Posterior cingulate gyrus (tissue), 11 donors: ENCODE data around the gene SGK1.
"Not testable (repeated sequence)": the region's sequence is repeated elsewhere in the genome, so short reads cannot be mapped to it uniquely, and the experiment has no call there.

ENCODE experiments used
- DNase-seq, 10 donors: peaks; one replicate each; pipeline versions ENCODE4 v3.0.0 to v3.0.0-alpha.2; 2020 to 2021; ENCODE audit warnings: mixed read lengths in 3 of 10
- intact Hi-C: fragments of 100-400 bp; cut with DNase I; formaldehyde crosslinking; loops from one replicate; pipeline ENCODE4 v1.15.1; 2023

Gene SGK1

DNA sequence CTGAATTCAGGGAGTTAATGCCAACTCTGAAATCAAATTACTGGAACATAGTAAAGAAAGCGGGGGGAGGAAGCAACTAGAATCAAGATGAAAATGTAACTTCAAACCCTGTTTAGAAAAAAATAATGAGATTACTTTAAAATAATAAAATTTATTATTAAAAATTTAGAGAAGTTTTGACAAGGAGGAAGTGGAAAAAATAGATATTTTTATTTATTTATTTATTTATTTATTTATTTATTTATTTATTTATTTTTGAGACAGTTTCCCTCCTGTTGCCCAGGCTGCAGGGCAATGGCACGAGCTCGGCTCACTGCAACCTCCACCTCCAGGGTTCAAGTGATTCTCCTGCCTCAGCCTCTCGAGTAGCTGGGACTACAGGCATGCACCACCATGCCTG is 82.6 kb downstream of the SGK1 start:
- intact Hi-C loops, result not testable (repeated sequence)

DNA sequence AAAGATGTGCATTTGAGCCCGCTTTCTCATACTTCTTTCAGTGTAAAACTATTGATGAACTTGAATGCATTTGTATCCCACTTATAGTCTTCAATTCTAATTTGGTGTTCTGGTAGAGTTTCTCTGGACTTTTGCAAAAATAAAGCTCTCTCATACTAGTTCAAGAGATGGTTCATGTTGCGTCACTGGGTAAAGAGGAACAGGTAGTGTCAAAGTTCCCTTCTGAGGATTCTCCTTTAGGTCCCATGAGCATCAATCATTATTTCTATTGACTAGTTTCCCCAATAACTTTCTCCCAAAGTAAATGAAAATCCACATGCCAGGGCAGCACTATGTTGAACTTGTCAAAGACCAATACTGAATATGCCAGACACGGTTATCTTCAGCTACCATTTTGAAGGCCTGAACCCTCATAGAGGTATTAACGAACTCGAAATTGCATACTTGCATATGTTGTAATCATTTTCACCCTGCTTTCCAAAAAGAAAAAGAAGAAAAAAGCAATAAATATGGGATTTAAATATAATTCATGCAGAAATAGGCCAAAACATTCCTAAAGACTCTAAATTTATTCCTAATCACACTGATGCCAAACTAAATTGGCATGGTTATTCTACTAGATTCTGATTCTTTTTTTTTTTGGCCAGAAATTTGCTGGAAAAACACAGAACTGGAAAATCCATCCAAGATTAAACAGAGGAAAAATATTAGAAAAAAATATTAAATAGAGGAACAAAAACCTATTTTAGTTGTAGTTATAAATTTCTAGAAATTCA is 84.5 kb downstream of the SGK1 start:
- DNase-seq, result no peak
- intact Hi-C loops, result no loop called here

More for the DNA sequence above, 82.6 kb downstream of the SGK1 start:
- DNase-seq, result not testable (repeated sequence)

DNA sequence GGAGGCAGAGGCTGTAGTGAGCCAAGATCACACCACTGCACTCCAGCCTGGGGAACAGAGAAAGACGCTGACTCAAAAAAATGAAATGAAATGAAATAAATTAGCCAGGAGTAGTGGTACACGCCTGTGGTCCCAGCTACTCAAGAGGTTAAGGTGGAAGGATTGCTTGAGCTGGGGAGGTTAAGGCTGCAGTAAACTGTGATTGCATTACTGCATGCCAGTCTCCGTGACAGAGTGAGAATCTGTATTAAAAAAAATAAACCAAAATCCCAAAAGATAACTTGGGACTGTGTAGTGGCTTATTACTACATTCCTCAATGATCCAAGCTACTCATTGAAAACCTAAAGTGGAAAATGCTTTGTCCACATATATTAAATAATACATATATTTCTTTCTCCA is 87.0 kb downstream of the SGK1 start:
- intact Hi-C loops, result no loop called here

DNA sequence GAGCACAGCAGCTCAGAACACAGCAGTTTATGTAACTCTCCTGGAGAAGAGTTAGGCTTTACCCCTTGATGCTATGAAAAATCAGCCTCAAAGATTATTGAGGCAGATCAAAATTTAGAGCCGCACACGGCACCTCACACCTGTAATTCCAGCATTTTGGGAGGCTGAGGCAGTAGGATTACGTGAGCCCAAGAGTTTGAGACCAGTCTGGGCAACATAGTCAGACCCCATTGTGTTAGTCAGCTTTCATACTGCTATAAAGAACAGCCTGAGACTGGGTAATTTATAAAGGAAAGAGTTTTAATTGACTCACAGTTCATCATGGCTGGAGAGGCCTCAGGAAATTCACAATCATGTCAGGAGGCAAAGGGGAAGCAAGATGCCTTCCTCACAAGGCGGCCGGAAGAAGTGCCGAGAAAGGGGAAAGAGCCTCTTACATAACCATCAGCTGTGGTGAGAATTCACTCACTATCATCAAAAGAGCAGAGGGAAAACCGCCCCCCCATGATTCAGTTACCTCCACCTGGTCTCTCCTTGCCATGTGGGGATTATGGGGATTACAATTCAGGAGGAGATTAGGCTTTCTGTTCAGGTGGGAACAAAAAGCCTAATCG is 87.7 kb downstream of the SGK1 start:
- intact Hi-C loops, result no loop called here
- peak in 1 of 10 donors; percentile 16 for DNase-seq

More for the DNA sequence above, 87.0 kb downstream of the SGK1 start:
- no peak for DNase-seq

DNA sequence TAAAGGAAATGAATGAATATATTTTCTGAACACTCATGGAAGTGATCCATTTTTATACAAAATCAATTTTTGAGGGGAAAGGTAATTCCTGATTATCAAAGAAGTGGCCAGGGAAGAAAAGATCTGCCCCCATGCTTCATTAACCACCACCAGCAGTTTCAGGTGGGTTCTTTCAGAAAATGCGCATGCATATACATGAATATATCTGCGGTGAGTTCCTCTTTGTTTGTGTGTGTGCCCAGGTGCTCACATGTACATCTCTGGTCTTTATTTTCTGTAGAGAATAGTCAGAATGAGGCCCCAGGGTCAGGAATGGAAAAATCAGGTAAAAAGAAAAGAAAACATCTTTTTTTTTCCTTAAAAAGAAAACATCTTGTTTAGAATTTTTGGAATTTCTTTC is 88.4 kb downstream of the SGK1 start:
- DNase-seq, result no peak
- intact Hi-C loops, result no loop called here

DNA sequence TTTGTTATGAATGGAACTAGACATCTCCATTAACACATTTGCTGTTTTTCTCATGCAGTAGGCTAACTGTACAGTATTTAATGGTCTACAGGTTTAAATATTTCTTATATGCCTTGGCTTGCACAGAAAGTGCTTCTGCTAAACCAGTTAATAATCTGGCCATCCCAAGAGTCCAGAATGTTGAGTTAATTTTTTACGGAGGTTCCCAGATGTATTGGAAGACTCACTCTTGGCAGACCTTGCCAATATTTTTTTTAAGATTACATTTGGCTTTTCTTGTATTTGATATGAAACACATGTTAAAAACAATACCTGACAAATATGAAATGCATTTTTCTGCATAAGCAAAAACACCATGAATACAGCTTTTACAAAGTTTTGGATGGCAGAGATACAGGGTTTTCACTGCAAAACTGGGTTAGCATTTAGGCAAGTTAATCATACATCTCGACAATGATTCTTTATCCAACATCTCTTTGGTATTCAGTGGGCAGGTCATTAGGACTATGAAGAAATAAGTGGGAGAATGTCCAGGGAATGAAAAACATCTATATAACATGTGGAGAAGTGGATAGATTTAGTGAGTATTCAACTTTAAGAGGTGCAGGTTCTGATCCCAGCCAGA is 94.0 kb downstream of the SGK1 start:
- intact Hi-C loops, result no loop called here
- no peak for DNase-seq

DNA sequence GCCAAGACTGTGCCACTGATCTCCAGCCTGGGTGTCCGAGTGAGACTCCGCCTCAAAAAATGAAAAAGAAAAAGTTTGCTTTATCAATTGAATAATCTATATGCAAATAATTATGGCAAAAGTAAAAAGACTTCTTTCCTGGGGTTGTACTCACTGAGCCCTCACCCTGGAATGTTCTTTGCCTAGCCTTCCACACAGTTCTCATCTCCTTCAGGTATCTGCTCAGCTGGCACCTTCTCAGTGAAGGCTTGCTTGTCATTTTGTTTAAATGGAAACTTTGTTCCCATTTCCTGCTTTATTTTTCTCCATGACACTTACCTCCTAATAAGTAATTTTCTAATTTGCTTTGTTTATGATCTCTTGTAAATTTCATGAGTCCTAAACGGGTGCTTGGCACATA is 96.7 kb downstream of the SGK1 start:
- intact Hi-C loops, result no loop called here
- no peak for DNase-seq

DNA sequence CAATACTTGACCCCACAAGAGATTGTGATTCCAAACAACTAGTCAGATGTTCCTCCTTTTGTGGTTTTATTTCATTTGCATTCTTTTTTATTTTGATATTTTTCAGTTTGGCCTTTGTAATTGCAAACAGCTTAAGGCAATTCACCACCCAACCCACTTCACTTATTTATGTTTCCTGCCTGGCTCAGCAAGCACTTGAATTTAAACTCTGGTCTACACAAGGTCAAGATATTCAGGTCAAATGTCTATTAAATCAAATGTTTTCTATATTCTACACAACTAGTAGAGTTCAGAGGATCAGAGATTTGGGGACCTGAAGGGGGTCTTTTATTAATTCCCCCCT is 100.1 kb downstream of the SGK1 start:
- DNase-seq, result no peak
- intact Hi-C loops, result no loop called here

DNA sequence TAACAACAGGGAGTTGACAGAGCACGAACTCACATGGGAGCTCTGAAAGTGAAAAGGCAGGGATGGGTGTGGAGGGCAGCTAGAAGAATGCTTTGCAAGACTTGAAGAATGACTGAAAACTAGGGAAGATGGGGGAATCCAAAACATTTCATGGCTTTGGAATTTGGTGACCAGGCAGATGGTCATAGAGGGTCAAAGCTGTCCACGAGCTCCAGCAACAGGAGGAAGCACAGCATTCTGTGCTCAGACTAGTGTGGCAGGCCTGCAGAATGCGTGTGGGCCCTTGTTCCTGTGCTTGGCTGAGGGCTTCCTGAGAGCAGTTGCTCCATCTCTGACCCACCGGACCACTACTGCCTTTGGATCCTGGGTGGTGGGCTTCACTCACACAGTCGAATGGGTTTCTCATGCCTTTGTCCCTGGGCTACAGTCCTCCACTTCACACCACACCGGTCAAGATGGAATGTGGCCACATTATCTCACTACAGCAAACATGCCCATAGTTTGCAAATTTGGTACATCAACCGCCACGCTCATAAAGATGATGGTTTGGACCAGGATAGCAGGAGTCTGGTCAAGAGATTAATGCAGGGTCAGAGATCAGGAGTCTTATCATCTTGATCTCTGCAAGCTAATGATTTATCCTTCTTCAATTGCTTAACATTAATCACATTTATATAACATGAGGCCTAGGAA is 100.7 kb downstream of the SGK1 start:
- intact Hi-C loops, result no loop called here
- no peak for DNase-seq

DNA sequence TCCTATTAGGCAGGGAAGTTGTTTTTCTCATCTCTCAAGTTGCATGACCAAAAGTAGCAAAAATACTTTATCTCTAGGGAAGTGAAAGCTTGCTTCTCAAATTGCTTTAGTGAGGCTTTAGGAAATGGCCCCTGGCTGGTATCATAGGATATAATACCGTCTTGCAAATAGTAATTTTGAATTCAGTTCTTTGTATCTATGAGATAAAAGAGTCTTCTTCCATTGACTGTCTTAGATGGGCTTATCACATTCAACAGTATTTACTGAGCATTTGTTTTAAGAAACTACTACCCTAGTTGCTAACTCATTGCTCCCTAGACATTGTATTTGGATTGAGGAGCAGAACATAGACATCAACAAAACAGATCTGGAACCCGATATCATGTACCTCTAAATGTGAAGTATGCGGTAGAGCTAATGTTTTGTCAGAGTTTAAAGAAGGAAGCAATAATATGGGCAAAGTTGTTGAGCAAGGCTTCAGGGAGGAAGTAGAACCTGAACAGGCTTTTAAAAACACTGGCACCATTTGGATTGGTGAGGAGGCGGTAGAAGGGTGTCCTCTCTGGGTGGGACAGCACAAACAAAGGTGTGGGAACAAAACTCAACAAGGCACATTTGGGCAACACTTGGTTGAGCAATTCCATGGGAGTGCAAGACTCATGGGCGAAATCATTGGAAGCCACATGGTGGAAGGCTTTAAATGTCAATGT is 101.5 kb downstream of the SGK1 start:
- DNase-seq, result no peak
- intact Hi-C loops, result no loop called here

DNA sequence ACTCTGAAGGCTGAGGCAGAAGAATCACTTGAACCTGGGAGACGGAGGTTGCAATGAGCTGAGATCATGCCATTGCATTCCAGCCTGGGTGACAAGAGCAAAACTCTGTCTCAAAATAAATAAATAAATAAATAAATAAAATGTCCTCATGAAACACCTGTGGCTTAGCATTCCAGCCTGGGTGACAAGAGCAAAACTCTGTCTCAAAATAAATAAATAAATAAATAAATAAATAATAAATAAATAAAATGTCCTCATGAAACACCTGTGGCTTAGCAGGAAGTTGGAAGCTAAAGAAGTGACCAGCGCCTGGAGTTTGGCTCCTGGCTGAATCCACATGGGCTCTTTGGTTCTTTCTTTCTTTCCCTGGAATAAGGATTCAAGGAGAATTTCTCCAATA is 104.5 kb downstream of the SGK1 start:
- DNase-seq, intact Hi-C loops: not testable (repeated sequence)

DNA sequence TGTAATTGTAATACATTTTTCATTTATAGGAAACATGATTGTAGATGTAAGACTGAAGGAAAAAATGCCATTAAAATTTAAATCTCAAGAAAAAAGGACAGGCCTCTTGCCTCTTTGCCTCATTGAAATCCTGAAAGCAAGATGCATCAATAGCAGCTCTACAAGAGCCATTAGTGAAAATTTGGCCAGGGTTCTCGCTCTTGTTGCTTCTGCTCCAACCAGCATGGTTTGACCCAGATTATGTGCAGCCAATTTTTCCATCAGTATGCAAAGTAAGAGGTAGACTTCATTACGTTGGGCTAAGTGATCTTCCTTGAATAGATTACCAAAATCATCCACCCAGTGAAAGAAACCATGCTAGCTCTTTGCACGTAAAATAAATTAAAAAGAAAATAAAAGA is 106.6 kb downstream of the SGK1 start:
- intact Hi-C loops, result no loop called here
- no peak for DNase-seq

DNA sequence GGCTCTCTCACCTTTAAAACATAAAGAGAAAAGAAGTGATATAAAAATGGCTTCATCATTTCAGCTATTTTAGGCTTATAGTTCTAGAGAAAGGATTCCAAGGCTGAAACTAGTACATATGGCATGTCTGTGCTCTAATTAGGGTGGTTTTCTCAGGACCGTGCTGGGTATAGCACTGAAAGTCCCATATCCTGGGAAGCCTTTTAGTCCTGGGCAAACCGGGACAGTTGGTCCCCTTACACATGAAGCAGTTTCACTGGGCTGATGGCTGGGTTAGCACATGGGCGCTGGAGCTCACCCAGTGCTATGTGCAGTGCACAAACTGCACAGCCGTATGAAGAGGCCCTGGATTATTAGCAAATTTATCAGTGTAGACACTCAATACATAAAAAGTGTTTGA is 110.5 kb downstream of the SGK1 start:
- no peak for DNase-seq
- intact Hi-C loops, result no loop called here

DNA sequence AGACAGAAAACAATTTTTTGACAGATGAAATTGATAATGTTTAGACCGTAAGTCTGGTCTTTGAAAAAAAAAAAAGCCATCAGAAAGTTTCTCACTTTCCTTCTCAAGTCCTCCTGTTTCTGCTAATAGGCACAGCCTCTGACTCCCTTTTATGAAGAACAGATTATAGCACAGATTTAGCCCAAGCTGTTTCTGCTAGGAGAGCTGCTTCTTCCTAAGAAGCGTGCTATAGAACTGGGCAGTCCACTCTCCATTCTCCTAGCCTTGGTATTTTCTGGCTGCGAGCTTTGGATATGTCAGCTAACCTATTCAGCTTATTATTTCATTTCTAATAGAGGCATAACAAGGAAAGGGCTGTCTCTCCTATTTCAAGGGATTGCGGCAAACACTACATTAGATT is 112.5 kb downstream of the SGK1 start:
- intact Hi-C loops, result no loop called here
- no peak for DNase-seq

DNA sequence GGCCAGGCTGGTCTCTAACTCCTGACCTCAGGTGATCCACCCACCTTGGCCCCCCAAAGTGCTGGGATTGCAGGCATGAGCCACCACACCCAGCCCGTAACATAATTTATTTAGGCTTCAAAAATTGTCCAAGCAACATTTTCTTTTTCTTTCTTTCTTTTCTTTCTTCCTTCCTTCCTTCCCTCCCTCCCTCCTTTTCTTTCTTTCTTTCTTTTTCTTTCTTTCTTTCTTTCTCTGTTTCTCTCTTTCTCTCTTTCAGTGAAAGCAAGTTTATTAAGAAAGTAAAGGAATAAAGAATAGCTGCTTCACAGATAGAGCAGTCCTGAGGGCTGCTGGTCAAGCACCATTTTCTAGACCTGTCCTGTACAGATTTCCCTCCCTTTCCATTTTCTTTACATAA is 113.2 kb downstream of the SGK1 start:
- DNase-seq, intact Hi-C loops: not testable (repeated sequence)

DNA sequence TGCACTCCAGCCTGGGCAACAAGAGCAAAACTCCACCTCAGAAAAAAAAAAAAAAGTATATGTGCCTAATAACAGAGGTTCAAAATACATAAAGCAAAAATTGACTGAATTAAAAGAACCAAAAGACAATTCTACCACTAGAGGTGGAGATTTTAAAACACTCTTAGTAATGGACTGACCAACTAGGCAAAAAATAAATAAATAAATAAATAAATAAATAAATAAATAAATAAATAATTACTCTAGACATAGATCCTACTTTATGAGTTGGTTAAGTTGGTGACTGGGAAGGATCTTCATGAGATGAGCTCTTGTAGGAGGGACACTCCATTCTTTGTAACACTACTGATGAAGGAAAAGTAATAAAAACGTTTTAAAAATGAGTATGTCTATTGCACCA is 113.9 kb downstream of the SGK1 start:
- no peak for DNase-seq
- intact Hi-C loops, result no loop called here

DNA sequence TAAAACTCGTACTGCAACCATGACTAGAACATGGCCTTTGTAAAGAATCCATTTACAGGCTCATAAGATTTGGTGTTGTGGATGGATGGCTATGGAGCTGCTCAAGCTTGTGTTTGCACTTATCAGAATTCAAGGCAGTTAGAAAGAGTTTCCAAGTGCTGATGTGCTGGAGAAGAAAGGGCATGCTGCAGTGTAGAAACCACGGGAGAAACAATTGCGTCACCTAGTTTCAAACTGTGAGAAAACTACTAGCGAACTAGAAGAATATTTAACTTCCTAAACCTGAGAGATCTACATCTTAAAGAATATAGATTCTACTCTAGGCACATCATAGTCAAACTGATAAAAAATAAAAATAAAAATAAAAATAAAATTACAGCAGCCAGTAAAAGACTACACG is 116.2 kb downstream of the SGK1 start:
- intact Hi-C loops, result no loop called here
- no peak for DNase-seq

DNA sequence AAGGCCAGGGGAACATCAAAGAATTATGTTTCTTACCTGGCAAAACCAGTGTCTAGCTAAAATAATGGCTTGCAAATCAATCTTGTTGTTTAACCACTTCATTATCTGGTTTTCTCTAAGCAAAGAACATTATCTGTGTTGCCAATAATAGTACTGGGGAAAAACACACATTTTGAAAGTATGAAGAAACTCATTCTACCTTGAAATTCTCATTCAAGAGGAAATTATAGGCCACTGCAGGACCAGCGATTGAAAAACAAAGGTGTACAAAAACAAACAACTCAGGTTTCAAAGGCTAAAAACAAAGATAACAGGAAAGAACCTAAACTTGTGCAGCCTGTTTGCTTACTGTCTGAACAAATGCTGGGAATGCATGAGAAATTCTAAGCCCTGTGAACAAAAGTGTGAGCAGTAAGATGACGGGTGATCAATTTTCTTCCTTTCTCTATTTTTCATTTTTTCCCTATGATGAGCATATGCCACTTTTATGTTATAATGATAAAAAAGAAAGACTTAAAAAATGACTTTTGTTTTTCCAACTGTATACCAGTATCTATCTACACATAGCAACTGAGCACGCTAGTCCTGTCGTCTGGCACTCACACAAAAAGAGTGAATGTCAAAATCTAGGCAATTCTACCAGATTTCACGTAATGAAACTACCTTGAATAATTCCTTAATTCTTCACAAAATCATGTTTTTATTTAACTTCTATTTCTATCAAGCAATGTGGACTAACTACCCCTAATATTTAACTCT is 117.9 kb downstream of the SGK1 start:
- intact Hi-C loops, result no loop called here
- DNase-seq, result no peak

DNA sequence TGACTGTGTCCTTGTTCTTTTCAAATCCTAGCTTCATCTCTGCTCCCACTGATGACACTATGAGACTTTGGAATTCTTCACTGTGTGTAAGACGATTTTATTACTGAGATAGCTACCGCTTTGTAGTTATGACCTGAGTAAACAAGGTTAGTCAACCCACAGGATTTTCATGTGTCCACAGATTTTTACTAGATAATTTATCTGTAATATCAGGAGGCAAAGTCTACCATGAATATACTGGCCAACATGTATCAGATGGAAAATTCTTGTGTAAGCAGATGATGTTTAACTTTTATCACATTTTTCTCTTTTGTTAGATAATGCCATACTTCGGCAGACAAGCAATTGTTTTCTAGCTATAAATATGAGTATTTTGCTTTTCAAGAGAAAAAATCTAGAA is 119.8 kb downstream of the SGK1 start:
- intact Hi-C loops, result no loop called here
- DNase-seq, result no peak

DNA sequence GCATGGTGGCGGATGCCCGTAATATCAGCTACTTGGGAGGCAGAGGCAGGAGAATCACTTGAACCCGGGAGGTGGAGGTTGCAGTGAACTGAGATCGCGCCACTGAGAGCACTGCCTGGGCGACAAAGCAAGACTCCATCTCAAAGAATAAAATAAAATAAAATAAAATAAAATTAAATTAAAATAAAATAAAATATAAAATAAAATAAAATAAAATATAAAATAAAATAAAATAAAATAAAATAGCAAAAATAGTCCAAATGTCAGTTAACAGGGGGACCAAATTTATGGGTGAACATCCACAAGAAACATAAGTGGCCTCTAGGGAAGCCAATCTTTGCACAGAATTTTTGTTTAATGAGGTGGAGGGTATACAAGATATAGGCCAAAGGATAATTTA is 120.2 kb downstream of the SGK1 start:
- DNase-seq, intact Hi-C loops: not testable (repeated sequence)
